Embryonic facial prominence (tissue), 1 donor: ENCODE measurements around the gene HDDC2.

ENCODE experiments used
- DNase-seq: peaks from one replicate; pipeline ENCODE4 v3.0.0-alpha.2; 2016; ENCODE audit errors: extremely low spot score

The HDDC2 gene

GRCh38 chr6:125270380-125270779 is 31.4 kb downstream of the HDDC2 start:
- DNase-seq = no peak

GRCh38 chr6:125269328-125269985 is 32.3 kb downstream of the HDDC2 start:
- no peak for DNase-seq

- no peak for DNase-seq
Observed at GRCh38 chr6:125268765-125269164, 33.0 kb downstream of the HDDC2 start.

GRCh38 chr6:125267806-125268523 is 33.8 kb downstream of the HDDC2 start:
- DNase-seq = no peak

GRCh38 chr6:125264476-125264875 is 37.3 kb downstream of the HDDC2 start:
- no peak for DNase-seq

- DNase-seq = no peak
Observed at GRCh38 chr6:125262016-125263013, 39.5 kb downstream of the HDDC2 start.

- DNase-seq = no peak
Observed at GRCh38 chr6:125259354-125259736, 42.4 kb downstream of the HDDC2 start.

- no peak for DNase-seq
Observed at GRCh38 chr6:125258651-125259353, 43.0 kb downstream of the HDDC2 start.

GRCh38 chr6:125257351-125257750 is 44.4 kb downstream of the HDDC2 start:
- no peak for DNase-seq

- no peak for DNase-seq
Observed at GRCh38 chr6:125255201-125255600, 46.6 kb downstream of the HDDC2 start.

- DNase-seq = no peak
Observed at GRCh38 chr6:125254321-125254720, 47.4 kb downstream of the HDDC2 start.

GRCh38 chr6:125253881-125254280 is 47.9 kb downstream of the HDDC2 start:
- no peak for DNase-seq

GRCh38 chr6:125252891-125253290 is 48.9 kb downstream of the HDDC2 start:
- DNase-seq = no peak

- no peak for DNase-seq
Observed at GRCh38 chr6:125251516-125252220, 50.1 kb downstream of the HDDC2 start.

GRCh38 chr6:125250511-125250910 is 51.3 kb downstream of the HDDC2 start:
- DNase-seq = no peak

GRCh38 chr6:125248136-125248535 is 53.6 kb downstream of the HDDC2 start:
- DNase-seq = no peak

GRCh38 chr6:125246566-125246965 is 55.2 kb downstream of the HDDC2 start:
- no peak for DNase-seq

- no peak for DNase-seq
Observed at GRCh38 chr6:125245523-125246264, 56.1 kb downstream of the HDDC2 start.

GRCh38 chr6:125245109-125245508 is 56.7 kb downstream of the HDDC2 start:
- DNase-seq = no peak

GRCh38 chr6:125237764-125238163 is 64.0 kb downstream of the HDDC2 start:
- no peak for DNase-seq
